Fibroblast of lung (primary cell): ENCODE results near the gene PADI1. TPM values are rescaled to one million over a fixed set of nuclear protein-coding genes. Genes with fewer than 3 reads are reported as not detected.

Experiments
- DNase-seq, 2 donors: peaks; one replicate each; pipeline versions ENCODE4 v3.0.0 to v3.0.0-alpha.2; 2010; ENCODE audit warnings: low read depth in 2 of 2
- H2AFZ ChIP-seq: 2 replicates; pipeline ENCODE4 v1.5.1; 2012; ENCODE audit warnings: low read length, control low read depth, inconsistent platforms
- H3K27ac ChIP-seq: 2 replicates; pipeline ENCODE4 v1.5.1; 2011; ENCODE audit warnings: low read length, control low read depth; ENCODE audit not compliant: insufficient read depth
- H3K27me3 ChIP-seq: 2 replicates; pipeline ENCODE4 v1.5.1; 2011; ENCODE audit warnings: mild to moderate bottlenecking, low read length; ENCODE audit not compliant: control insufficient read depth, insufficient read depth
- H3K36me3 ChIP-seq: 2 replicates; pipeline ENCODE4 v1.5.1; 2011; ENCODE audit warnings: low read length; ENCODE audit not compliant: control insufficient read depth, insufficient read depth
- H3K4me1 ChIP-seq: 2 replicates; pipeline ENCODE4 v1.5.1; 2011; ENCODE audit warnings: low read length; ENCODE audit not compliant: control insufficient read depth, insufficient read depth; ENCODE audit errors: extremely low read depth
- H3K4me2 ChIP-seq: 2 replicates; pipeline ENCODE4 v1.5.1; 2011; ENCODE audit warnings: low read length, control low read depth; ENCODE audit not compliant: insufficient read depth; ENCODE audit errors: extremely low read depth
- H3K4me3 ChIP-seq, 4 experiments: fragments of 200-600 bp in 1 of 4; sonication (generic) in 1 of 4; replicated peaks in 1 of 4; 2 replicates each; pipeline ENCODE4 v1.5.1; 2011 to 2016; ENCODE audit warnings: low read length in 4 of 4, low read depth in 3 of 4, mild to moderate bottlenecking in 3 of 4, control low read depth in 2 of 4, inconsistent platforms in 1 of 4, mixed read lengths in 1 of 4; ENCODE audit not compliant: insufficient read depth in 1 of 4; ENCODE audit errors: control extremely low read depth in 1 of 4
- H3K79me2 ChIP-seq: 2 replicates; pipeline ENCODE4 v1.5.1; 2012; ENCODE audit warnings: mild to moderate bottlenecking, low read length, inconsistent platforms; ENCODE audit not compliant: control insufficient read depth, insufficient read depth
- H3K9ac ChIP-seq: 2 replicates; pipeline ENCODE4 v1.5.1; 2011; ENCODE audit warnings: mild to moderate bottlenecking, low read length, control low read depth; ENCODE audit not compliant: insufficient read depth
- H3K9me3 ChIP-seq: 2 replicates; pipeline ENCODE4 v1.5.1; 2012; ENCODE audit warnings: low read depth, low read length; ENCODE audit not compliant: control insufficient read depth, insufficient read depth
- H4K20me1 ChIP-seq: 2 replicates; pipeline ENCODE4 v1.5.1; 2011; ENCODE audit warnings: low read length; ENCODE audit not compliant: control insufficient read depth, insufficient read depth; ENCODE audit errors: extremely low read depth
- CTCF ChIP-seq, 2 donors: IDR thresholded peaks in 1 of 2; conservative IDR thresholded peaks in 1 of 2; 1 replicate in 1 of 2; 2 replicates in 1 of 2; pipeline ENCODE4 v1.5.1; 2011 to 2012; ENCODE audit warnings: low read length in 2 of 2, control low read depth in 1 of 2, inconsistent platforms in 1 of 2, low read depth in 1 of 2, mild to moderate bottlenecking in 1 of 2
- EZH2 ChIP-seq: IDR thresholded peaks from 2 replicates; pipeline ENCODE4 v1.5.1; 2012; ENCODE audit warnings: low read length, control low read depth, mild to moderate bottlenecking; ENCODE audit errors: missing control alignments
- polyA plus RNA-seq, 2 donors: library from polyadenylated mRNA; depleted of rRNA in 1 of 2; stranded (reverse) in 1 of 2; unstranded in 1 of 2; fragments of >200 nt; gene quantifications; 2 replicates each; pipeline ENCODE4 v1.2.1, GENCODE V29; 2011 to 2012; ENCODE audit warnings: missing spikeins in 1 of 2
- total RNA-seq: library from RNA; depleted of rRNA; stranded (reverse); fragments of >200 nt; gene quantifications from 2 replicates; pipeline ENCODE4 v1.2.1, GENCODE V29; 2014

The PADI1 gene
- total and polyA plus RNA-seq, 2 donors (not counting 1 experiment from before 2014, with no cell fraction given): not detected

DNA sequence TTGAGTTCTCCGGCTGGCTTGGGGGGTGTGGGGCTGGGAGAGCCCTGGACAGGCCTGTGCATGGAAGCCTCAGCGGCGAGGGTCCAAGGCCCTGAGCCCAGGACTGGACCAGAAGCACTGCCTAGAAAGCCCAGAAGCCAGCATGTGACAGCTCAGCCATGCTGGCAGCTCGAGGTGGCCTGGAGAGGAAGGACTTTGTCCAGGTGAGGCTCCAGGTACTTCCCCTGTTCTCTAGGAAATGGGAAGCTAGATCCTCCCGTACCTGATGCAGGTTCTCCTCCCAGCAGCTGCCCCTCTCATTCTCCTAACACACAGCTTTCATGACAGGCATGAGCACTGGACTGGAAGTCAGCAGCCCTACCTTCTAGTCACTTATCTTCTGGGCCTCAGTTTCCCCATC is 50.4 kb downstream of the PADI1 start:
- TF ChIP-seq EZH2 (no peak), CTCF (conservative IDR thresholded peaks at IDR 0.05 in 1 of 2, IDR thresholded peaks at IDR 0.05 in 1 of 2; ENCODE audit: low read depth in 1 of 2, low read length in 2 of 2) (no peak)

DNA sequence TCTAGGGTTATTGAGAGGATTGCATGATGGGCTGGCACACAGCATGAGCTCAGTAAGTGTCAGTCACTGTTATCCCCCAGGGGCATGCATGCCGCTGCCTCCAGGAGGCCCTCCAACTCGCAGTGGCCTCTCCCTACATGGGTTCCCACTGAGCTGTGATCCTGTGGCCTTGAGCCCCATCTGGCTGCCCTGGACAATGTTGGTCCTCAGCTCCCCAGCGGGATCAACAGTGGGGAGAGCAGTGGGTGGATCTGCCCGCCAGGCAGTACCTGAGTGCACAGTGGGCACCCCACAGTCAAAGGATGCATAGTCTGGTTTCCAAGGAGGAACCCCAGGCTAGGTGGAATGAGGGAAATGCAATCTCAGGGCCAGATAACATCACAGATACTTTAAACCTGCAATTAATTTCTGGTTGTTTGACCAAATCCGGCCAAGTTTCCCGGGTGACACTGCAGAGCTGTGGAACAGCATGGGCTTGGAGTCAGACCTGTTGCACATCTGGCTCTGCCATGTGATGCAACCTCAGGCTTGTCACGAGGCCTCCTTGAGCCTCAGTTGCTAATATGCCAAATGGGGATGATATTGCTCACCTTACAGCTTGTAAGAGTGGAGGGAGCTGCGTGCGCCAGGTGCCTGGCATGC is 53.3 kb downstream of the PADI1 start:
- Histone ChIP-seq H3K4me3 (no peak overlapping the region), H3K4me2 (no peak overlapping the region), H3K27me3 (peaks cover 6% of the 10 kb centered on the region), H3K79me2 (no peaks in the 10 kb centered on the region), H3K27ac (no peak overlapping the region), H3K9ac (no peak overlapping the region), H4K20me1 (no peaks in the 10 kb centered on the region), H3K9me3 (no peaks in the 10 kb centered on the region), H2AFZ (no peak overlapping the region), H3K36me3 (no peaks in the 10 kb centered on the region), H3K4me1 (no peaks in the 10 kb centered on the region)
- no peak for TF ChIP-seq CTCF (conservative IDR thresholded peaks at IDR 0.05 in 1 of 2, IDR thresholded peaks at IDR 0.05 in 1 of 2; ENCODE audit: low read depth in 1 of 2, low read length in 2 of 2)
- no peak for TF ChIP-seq EZH2
- DNase-seq: peak in 1 of 2 donors; percentile 16

More for the DNA sequence above, 50.4 kb downstream of the PADI1 start:
- H3K4me3 ChIP-seq: no peak overlapping the region
- no peak for DNase-seq
- no peak overlapping the region for H2AFZ ChIP-seq
- no peaks in the 10 kb centered on the region for H3K36me3 ChIP-seq
- no peaks in the 10 kb centered on the region for H3K4me1 ChIP-seq
- H3K79me2 ChIP-seq: no peaks in the 10 kb centered on the region
- H3K4me2 ChIP-seq: no peak overlapping the region
- H3K27ac ChIP-seq: no peak overlapping the region
- H3K9me3 ChIP-seq: no peaks in the 10 kb centered on the region
- H3K27me3 ChIP-seq: no peaks in the 10 kb centered on the region
- no peak overlapping the region for H3K9ac ChIP-seq
- no peaks in the 10 kb centered on the region for H4K20me1 ChIP-seq

DNA sequence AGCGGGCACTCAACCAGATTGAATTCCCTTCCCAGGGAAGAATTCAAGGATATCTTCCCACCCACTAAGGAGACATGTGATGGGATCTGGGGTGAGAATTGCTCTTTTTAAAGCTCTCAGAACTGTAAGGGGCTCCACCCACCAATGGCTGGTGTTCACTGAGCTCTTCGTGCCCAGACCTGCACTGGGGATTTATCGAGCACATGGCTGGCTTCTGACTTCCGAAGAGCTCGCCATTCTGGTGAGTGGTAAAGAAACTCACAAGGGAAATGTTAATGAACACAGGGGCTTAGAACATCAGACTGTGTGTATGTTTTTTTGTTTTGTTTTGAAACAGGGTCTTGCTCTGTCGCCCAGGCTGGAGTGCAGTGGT is 53.8 kb downstream of the PADI1 start:
- Histone ChIP-seq H4K20me1 (no peaks in the 10 kb centered on the region), H3K9ac (no peak overlapping the region), H3K9me3 (no peaks in the 10 kb centered on the region), H3K36me3 (no peaks in the 10 kb centered on the region), H2AFZ (no peak overlapping the region), H3K27me3 (peaks cover 6% of the 10 kb centered on the region), H3K27ac (no peak overlapping the region), H3K4me1 (no peaks in the 10 kb centered on the region), H3K4me3 (no peak overlapping the region), H3K4me2 (no peak overlapping the region), H3K79me2 (no peaks in the 10 kb centered on the region)
- DNase-seq: no peak
- no peak for TF ChIP-seq CTCF (conservative IDR thresholded peaks at IDR 0.05 in 1 of 2, IDR thresholded peaks at IDR 0.05 in 1 of 2; ENCODE audit: low read depth in 1 of 2, low read length in 2 of 2)
- TF ChIP-seq EZH2: no peak
